ENCODE results near the gene MIDN. TPM values are rescaled to one million over a fixed set of nuclear protein-coding genes. Genes with fewer than 3 reads are reported as not detected.
A peak's percentile ranks its signal among the peaks of the same experiment; 100 is the strongest.

MIDN gene
- total RNA-seq, 6 donors from 2014 or later: 33.5 to 176 (median 75.9) TPM

- DNase-seq: no peak
- TF ChIP-seq POLR2A (IDR thresholded peaks at IDR 0.05) (no peak), POLR2AphosphoS5 (IDR thresholded peaks at IDR 0.05) (no peak), CTCF (IDR thresholded peaks at IDR 0.05) (peak in 3 of 6 experiments; percentile 3 to 57 (median 55)), EP300 (IDR thresholded peaks at IDR 0.05) (no peak)
- Histone ChIP-seq H3K27me3 (no peaks in the 10 kb centered on the region), H3K4me3 (peak overlapping the region; percentile 1 to 63 (median 58)), H3K27ac (peak overlapping the region; percentile 91 to 100 (median 98)), H3K36me3 (peaks cover 2 to 27% (median 21%) of the 10 kb centered on the region in 4 donors), H3K4me1 (peaks cover 79 to 94% (median 88%) of the 10 kb centered on the region in 4 donors), H3K9me3 (no peaks in the 10 kb centered on the region)
- WGBS, 2 donors: 15 to 22% methylated on average over 14 of the region's 14 CpGs
- ATAC-seq (ENCODE audit: low FRiP score in 2 of 2): no peak
Observed at GRCh38 chr19:1261538-1261797, 13.1 kb downstream of the MIDN start.

GRCh38 chr19:1261798-1262622, 13.6 kb downstream of the MIDN start:
- Histone ChIP-seq H3K4me3 (peak overlapping the region; percentile 1 to 63 (median 58)), H3K36me3 (peaks cover 2 to 22% (median 16%) of the 10 kb centered on the region in 4 donors), H3K27ac (peak overlapping the region; percentile 91 to 100 (median 98)), H3K9me3 (no peaks in the 10 kb centered on the region), H3K4me1 (peaks cover 78 to 94% (median 88%) of the 10 kb centered on the region in 4 donors), H3K27me3 (no peaks in the 10 kb centered on the region)
- ATAC-seq (ENCODE audit: low FRiP score in 2 of 2) (peak in 1 of 2 donors; percentile 73), DNase-seq (peak; percentile 93 to 96)
- TF ChIP-seq POLR2A (IDR thresholded peaks at IDR 0.05): peak in 2 of 4 donors; percentile 39 to 73
- no peak for TF ChIP-seq CTCF (IDR thresholded peaks at IDR 0.05)
- TF ChIP-seq POLR2AphosphoS5 (IDR thresholded peaks at IDR 0.05): peak; percentile 43 to 48
- TF ChIP-seq EP300 (IDR thresholded peaks at IDR 0.05): peak in 1 of 4 donors; percentile 8
- 21 to 24% methylated on average over 9 to 27 of the region's 28 CpGs for WGBS, 2 donors

GRCh38 chr19:1262623-1263123, 14.3 kb downstream of the MIDN start:
- no peak for ATAC-seq (ENCODE audit: low FRiP score in 2 of 2)
- H3K4me1 ChIP-seq: peaks cover 78 to 94% (median 88%) of the 10 kb centered on the region in 4 donors
- peak overlapping the region; percentile 91 to 100 (median 98) for H3K27ac ChIP-seq
- DNase-seq: peak in 1 of 2 donors; percentile 81
- H3K36me3 ChIP-seq: peaks cover 0 to 15% (median 9%) of the 10 kb centered on the region in 4 donors
- H3K27me3 ChIP-seq: no peaks in the 10 kb centered on the region
- 43 to 47% methylated on average over 13 to 21 of the region's 21 CpGs for whole genome bisulfite sequencing, 2 donors
- H3K9me3 ChIP-seq: no peaks in the 10 kb centered on the region
- TF ChIP-seq CTCF (IDR thresholded peaks at IDR 0.05): no peak
- no peak for TF ChIP-seq EP300 (IDR thresholded peaks at IDR 0.05)
- no peak for TF ChIP-seq POLR2A (IDR thresholded peaks at IDR 0.05)
- TF ChIP-seq POLR2AphosphoS5 (IDR thresholded peaks at IDR 0.05): no peak
- H3K4me3 ChIP-seq: peak overlapping the region in 3 of 4 donors; percentile 5 to 63 (median 62)

DNA sequence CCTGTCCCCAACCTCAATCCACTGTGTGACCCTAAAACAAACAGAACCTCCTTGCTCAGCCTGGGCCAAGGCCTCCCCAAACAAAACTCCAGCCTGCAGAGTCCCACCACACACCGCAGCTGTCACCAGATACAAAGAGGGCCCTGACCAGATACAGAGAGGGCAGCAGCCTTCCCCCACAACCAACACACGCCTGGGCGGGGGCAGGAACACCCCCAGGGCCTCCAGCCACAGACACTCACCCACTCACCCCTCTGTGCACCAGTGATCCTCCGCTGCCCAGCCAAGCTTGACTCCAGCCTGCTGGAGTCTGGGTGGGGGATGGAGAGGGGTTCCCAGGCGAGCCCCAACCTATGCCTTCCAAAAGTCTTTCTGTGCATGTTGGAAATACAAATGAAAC, 14.8 kb downstream of the MIDN start:
- no peak for ATAC-seq (ENCODE audit: low FRiP score in 2 of 2)
- no peaks in the 10 kb centered on the region for H3K27me3 ChIP-seq
- H3K36me3 ChIP-seq: peaks cover 0 to 10% (median 4%) of the 10 kb centered on the region in 4 donors
- H3K4me3 ChIP-seq: no peak overlapping the region
- no peaks in the 10 kb centered on the region for H3K9me3 ChIP-seq
- DNase-seq: peak in 1 of 2 donors; percentile 33
- WGBS, 2 donors: 84 to 100% methylated on average over 1 to 3 of the region's 5 CpGs
- TF ChIP-seq POLR2A (IDR thresholded peaks at IDR 0.05) (no peak), POLR2AphosphoS5 (IDR thresholded peaks at IDR 0.05) (no peak), EP300 (IDR thresholded peaks at IDR 0.05) (no peak), CTCF (IDR thresholded peaks at IDR 0.05) (no peak)
- H3K4me1 ChIP-seq: peaks cover 78 to 94% (median 88%) of the 10 kb centered on the region in 4 donors
- peak overlapping the region; percentile 91 to 100 (median 98) for H3K27ac ChIP-seq

Measured in upper lobe of left lung (tissue), 6 donors.